Stimulated activated memory B cell treated with anti-CD40 and anti-IgM and Interleukin-4, amounts not matched to agents 10 μg/mL and 1 μg/mL and 100 μg/mL, for 72 hours (primary cell): ENCODE measurements around the gene TXNIP.
A peak's percentile ranks its signal among the peaks of the same experiment; 100 is the strongest.

ENCODE experiments used
- ATAC-seq: fragments of 150-1000 bp; cut with Tn5 transposase; 2 replicates; pipeline ENCODE4 v1.10.0; 2021
- H3K27ac Mint-ChIP-seq: one replicate; pipeline ENCODE4 v1.8.0; 2022; ENCODE audit warnings: mild to moderate bottlenecking, mixed read lengths
- H3K27me3 Mint-ChIP-seq: one replicate; pipeline ENCODE4 v1.8.0; 2022; ENCODE audit warnings: mixed read lengths
- H3K36me3 Mint-ChIP-seq: one replicate; pipeline ENCODE4 v1.8.0; 2022; ENCODE audit warnings: mixed read lengths
- H3K4me1 Mint-ChIP-seq: one replicate; pipeline ENCODE4 v1.8.0; 2022; ENCODE audit warnings: mixed read lengths
- H3K4me3 Mint-ChIP-seq: one replicate; pipeline ENCODE4 v1.8.0; 2022; ENCODE audit warnings: mild to moderate bottlenecking, moderate library complexity, mixed read lengths
- H3K9me3 Mint-ChIP-seq: one replicate; pipeline ENCODE4 v1.8.0; 2022; ENCODE audit warnings: mixed read lengths

TXNIP gene

GRCh38 chr1:145952903-145953302, 43.5 kb downstream of the TXNIP start:
- ATAC-seq: no peak
- H3K27me3 Mint-ChIP-seq: no peaks in the 10 kb centered on the region
- peaks cover 5% of the 10 kb centered on the region for H3K36me3 Mint-ChIP-seq
- no peak overlapping the region for H3K27ac Mint-ChIP-seq
- peaks cover 44% of the 10 kb centered on the region for H3K4me1 Mint-ChIP-seq
- H3K4me3 Mint-ChIP-seq: no peak overlapping the region
- no peaks in the 10 kb centered on the region for H3K9me3 Mint-ChIP-seq

- peaks cover 13% of the 10 kb centered on the region for H3K36me3 Mint-ChIP-seq
Measured at GRCh38 chr1:145951526-145951925, 44.9 kb downstream of the TXNIP start.

DNA sequence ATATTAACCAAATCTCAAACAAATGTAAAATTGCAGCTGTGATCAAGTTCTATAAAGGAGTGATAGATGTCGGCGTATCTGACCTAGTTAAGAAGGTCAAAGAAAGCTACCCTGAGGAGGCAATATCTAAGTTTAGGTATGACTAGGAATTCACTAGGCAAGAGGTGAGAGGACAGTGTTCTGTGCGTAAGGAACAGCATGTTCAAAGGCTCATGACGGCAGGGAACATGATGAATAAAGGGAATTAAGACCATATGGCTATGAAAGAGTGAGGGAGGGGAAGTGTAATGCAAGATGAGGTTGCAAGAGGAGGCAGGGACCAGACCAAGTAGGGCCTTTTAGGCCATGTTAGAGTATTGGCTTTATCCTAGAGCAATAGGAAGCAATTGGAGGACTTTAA, 47.2 kb downstream of the TXNIP start:
- ATAC-seq: no peak
- no peaks in the 10 kb centered on the region for H3K27me3 Mint-ChIP-seq
- H3K27ac Mint-ChIP-seq: peak overlapping the region; percentile 2
- H3K36me3 Mint-ChIP-seq: peaks cover 22% of the 10 kb centered on the region
- no peak overlapping the region for H3K4me3 Mint-ChIP-seq
- peaks cover 17% of the 10 kb centered on the region for H3K4me1 Mint-ChIP-seq
- H3K9me3 Mint-ChIP-seq: no peaks in the 10 kb centered on the region

More at GRCh38 chr1:145951526-145951925, 44.9 kb downstream of the TXNIP start:
- Mint-ChIP-seq H3K4me1 (peaks cover 33% of the 10 kb centered on the region), H3K27me3 (no peaks in the 10 kb centered on the region), H3K27ac (no peak overlapping the region), H3K9me3 (no peaks in the 10 kb centered on the region), H3K4me3 (no peak overlapping the region)
- no peak for ATAC-seq

GRCh38 chr1:145947551-145947950, 48.8 kb downstream of the TXNIP start:
- ATAC-seq: no peak
- Mint-ChIP-seq H3K4me3 (no peak overlapping the region), H3K36me3 (peaks cover 30% of the 10 kb centered on the region), H3K4me1 (peaks cover 7% of the 10 kb centered on the region), H3K27me3 (no peaks in the 10 kb centered on the region), H3K27ac (no peak overlapping the region), H3K9me3 (no peaks in the 10 kb centered on the region)

DNA sequence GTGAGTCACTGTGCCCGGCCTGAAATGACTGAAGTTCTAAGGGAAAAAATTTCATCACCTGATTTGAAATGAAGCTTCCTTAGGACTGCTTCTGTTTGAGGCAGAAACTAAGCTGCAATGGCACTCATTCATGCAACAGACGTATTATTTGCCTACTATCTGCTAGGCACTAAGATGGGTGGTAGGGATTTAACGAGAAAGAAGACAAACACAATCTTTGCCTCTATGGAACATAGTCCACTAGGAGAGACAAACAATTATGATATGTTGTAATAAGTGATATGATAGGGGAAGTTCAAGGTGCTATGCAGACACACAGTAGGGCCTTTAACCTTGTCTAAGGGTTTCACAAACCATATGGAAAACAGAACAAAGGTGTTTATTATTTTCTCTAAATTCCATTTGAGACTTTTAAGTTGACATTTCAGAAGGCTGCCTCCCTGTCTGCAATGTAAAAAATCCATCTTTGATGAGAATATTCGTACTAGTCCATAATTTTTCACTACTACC, 49.8 kb downstream of the TXNIP start:
- Mint-ChIP-seq H3K36me3 (peaks cover 37% of the 10 kb centered on the region), H3K27ac (no peak overlapping the region), H3K4me1 (peaks cover 1% of the 10 kb centered on the region), H3K27me3 (no peaks in the 10 kb centered on the region), H3K9me3 (no peaks in the 10 kb centered on the region), H3K4me3 (no peak overlapping the region)
- no peak for ATAC-seq

GRCh38 chr1:145944532-145944931, 51.8 kb downstream of the TXNIP start:
- H3K4me1 Mint-ChIP-seq: no peaks in the 10 kb centered on the region
- peaks cover 37% of the 10 kb centered on the region for H3K36me3 Mint-ChIP-seq
- no peak for ATAC-seq
- H3K9me3 Mint-ChIP-seq: no peaks in the 10 kb centered on the region
- H3K4me3 Mint-ChIP-seq: no peak overlapping the region
- no peak overlapping the region for H3K27ac Mint-ChIP-seq
- H3K27me3 Mint-ChIP-seq: no peaks in the 10 kb centered on the region

DNA sequence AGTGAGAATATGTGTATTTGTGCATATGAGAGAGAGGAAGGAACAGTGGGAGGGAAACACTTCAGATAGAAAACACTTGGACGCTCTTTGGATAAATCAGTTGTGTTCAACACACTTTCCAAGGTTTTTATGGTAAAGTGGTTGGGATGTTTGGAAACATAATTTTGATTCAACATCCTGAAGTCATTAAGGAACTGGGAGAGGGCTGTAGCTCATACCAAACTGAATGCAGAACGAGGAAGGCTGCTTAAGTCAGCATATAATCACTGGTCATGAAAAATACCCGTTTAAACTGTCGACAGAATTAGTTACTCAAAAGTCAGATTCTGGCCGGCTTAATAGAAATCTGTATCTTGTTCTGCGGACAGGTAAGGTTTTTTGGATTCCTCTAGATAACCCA, 53.5 kb downstream of the TXNIP start:
- Mint-ChIP-seq H3K27me3 (no peaks in the 10 kb centered on the region), H3K9me3 (no peaks in the 10 kb centered on the region), H3K4me1 (no peaks in the 10 kb centered on the region)

More for the DNA sequence above, 53.5 kb downstream of the TXNIP start:
- no peak for ATAC-seq
- H3K27ac Mint-ChIP-seq: no peak overlapping the region
- H3K4me3 Mint-ChIP-seq: no peak overlapping the region
- H3K36me3 Mint-ChIP-seq: peaks cover 32% of the 10 kb centered on the region
